GM23338 (cell line): Measurements from ENCODE around the gene ADAMTSL4. TPM values are rescaled to one million over a fixed set of nuclear protein-coding genes. Genes with fewer than 3 reads are reported as not detected.

Source experiments
- ATAC-seq: fragments of 200-7000 bp; cut with Tn5 transposase; 3 replicates; pipeline ENCODE4 v1.9.1; 2020
- DNase-seq: peaks from one replicate; pipeline ENCODE4 v3.0.0-alpha.2; 2015; ENCODE audit warnings: low spot score
- H2AFZ ChIP-seq: fragments of 200-600 bp; sonication (generic); 2 replicates; pipeline ENCODE4 v1.8.0; 2016; ENCODE audit warnings: antibody characterized with exemption, mild to moderate bottlenecking, moderate library complexity
- H3F3A ChIP-seq: fragments of 200-600 bp; sonication (generic); replicated peaks from 2 replicates; pipeline ENCODE4 v1.8.0; 2017; ENCODE audit warnings: antibody characterized with exemption, mixed run types, low read depth
- H3K27ac ChIP-seq: fragments of 200-600 bp; sonication (generic); 2 replicates; pipeline ENCODE4 v1.6.1; 2016; ENCODE audit warnings: low read depth
- H3K27me3 ChIP-seq: fragments of 200-600 bp; sonication (generic); 2 replicates; pipeline ENCODE4 v1.8.0; 2016; ENCODE audit warnings: mild to moderate bottlenecking, mixed run types, moderate library complexity; ENCODE audit not compliant: insufficient read depth
- H3K36me3 ChIP-seq: fragments of 200-600 bp; sonication (generic); 2 replicates; pipeline ENCODE4 v1.8.0; 2016; ENCODE audit warnings: mild to moderate bottlenecking; ENCODE audit not compliant: insufficient read depth
- H3K4me1 ChIP-seq: fragments of 200-600 bp; sonication (generic); 2 replicates; pipeline ENCODE4 v1.8.0; 2016; ENCODE audit warnings: mild to moderate bottlenecking, moderate library complexity; ENCODE audit not compliant: insufficient read depth
- H3K4me2 ChIP-seq: fragments of 200-600 bp; sonication (generic); 2 replicates; pipeline ENCODE4 v1.7.1; 2017; ENCODE audit warnings: mixed run types
- H3K4me3 ChIP-seq: fragments of 200-600 bp; sonication (generic); 2 replicates; pipeline ENCODE4 v1.6.1; 2016; ENCODE audit warnings: mixed run types
- H3K79me2 ChIP-seq: fragments of 200-600 bp; sonication (generic); replicated peaks from 2 replicates; pipeline ENCODE4 v1.8.0; 2017; ENCODE audit warnings: mild to moderate bottlenecking; ENCODE audit not compliant: insufficient read depth
- H3K9me2 ChIP-seq: fragments of 200-600 bp; sonication (generic); 2 replicates; pipeline ENCODE4 v1.8.0; 2017; ENCODE audit not compliant: insufficient read depth
- H4K20me1 ChIP-seq: fragments of 200-600 bp; sonication (generic); replicated peaks from 2 replicates; pipeline ENCODE4 v1.8.0; 2017; ENCODE audit warnings: mild to moderate bottlenecking; ENCODE audit not compliant: insufficient read depth
- H3K27ac Mint-ChIP-seq: 2 replicates; pipeline ENCODE4 v1.8.0; 2020; ENCODE audit warnings: inconsistent platforms, mild to moderate bottlenecking, moderate library complexity, mixed read lengths
- H3K27me3 Mint-ChIP-seq: 3 replicates; pipeline ENCODE4 v1.8.0; 2022; ENCODE audit warnings: low read depth, mild to moderate bottlenecking, moderate library complexity, mixed read lengths, inconsistent platforms; ENCODE audit not compliant: insufficient read depth, poor library complexity
- H3K36me3 Mint-ChIP-seq: 3 replicates; pipeline ENCODE4 v1.8.0; 2021; ENCODE audit warnings: low read depth, mild to moderate bottlenecking, inconsistent platforms, moderate library complexity, mixed read lengths
- H3K4me1 Mint-ChIP-seq: 3 replicates; pipeline ENCODE4 v1.8.0; 2020; ENCODE audit warnings: mild to moderate bottlenecking, inconsistent platforms, mixed read lengths
- H3K4me3 Mint-ChIP-seq: 3 replicates; pipeline ENCODE4 v1.8.0; 2021; ENCODE audit warnings: moderate library complexity, mild to moderate bottlenecking, inconsistent platforms, mixed read lengths
- H3K9me3 Mint-ChIP-seq: 3 replicates; pipeline ENCODE4 v1.8.0; 2020; ENCODE audit warnings: moderate library complexity, mild to moderate bottlenecking, inconsistent platforms, mixed read lengths
- CREB1 ChIP-seq: fragments of 250-450 bp; sonication (Bioruptor Pico); IDR thresholded peaks from 2 replicates; pipeline ENCODE4 v1.5.0; 2020; ENCODE audit warnings: low read depth, mild to moderate bottlenecking, moderate library complexity
- CTCF ChIP-seq, 2 experiments: fragments of 200-600 bp in 1 of 2; sonication (generic) in 1 of 2; conservative IDR thresholded peaks; 2 replicates each; pipeline versions ENCODE4 v1.5.1 to v1.6.1; 2016 to 2017; ENCODE audit warnings: antibody characterized with exemption in 2 of 2, low read depth in 2 of 2, mild to moderate bottlenecking in 2 of 2, moderate library complexity in 1 of 2
- EZH2 ChIP-seq: fragments of 200-600 bp; sonication (generic); IDR thresholded peaks from one replicate; pipeline ENCODE4 v1.8.0; 2017; ENCODE audit warnings: antibody characterized with exemption, mild to moderate bottlenecking, low read depth; ENCODE audit not compliant: unreplicated experiment
- JUNB ChIP-seq: IDR thresholded peaks from one replicate; pipeline ENCODE4 v1.6.1; 2016; ENCODE audit warnings: antibody characterized with exemption; ENCODE audit not compliant: unreplicated experiment
- NANOG ChIP-seq: IDR thresholded peaks from 2 replicates; pipeline ENCODE4 v1.6.1; 2016; ENCODE audit warnings: antibody characterized with exemption, borderline replicate concordance
- REST ChIP-seq: IDR thresholded peaks from one replicate; pipeline ENCODE4 v1.6.1; 2018; ENCODE audit warnings: antibody characterized with exemption; ENCODE audit not compliant: unreplicated experiment
- STAT1 ChIP-seq: IDR thresholded peaks from one replicate; pipeline ENCODE4 v1.6.1; 2016; ENCODE audit warnings: antibody characterized with exemption; ENCODE audit not compliant: unreplicated experiment
- ZNF114 ChIP-seq: fragments of 250-450 bp; sonication (Bioruptor Pico); IDR thresholded peaks from 2 replicates; pipeline ENCODE4 v1.5.0; 2020; ENCODE audit warnings: mild to moderate bottlenecking, moderate library complexity
- polyA plus RNA-seq: library from polyadenylated mRNA; unstranded; fragments of >200 nt; fragmentation: Nextera tagmentation; extraction: Ambion mirVana; gene quantifications from 2 replicates; pipeline ENCODE4 v1.2.1, GENCODE V29; 2016
- total RNA-seq: library from RNA; depleted of rRNA; stranded (reverse); fragments of >200 nt; shearing (Covaris generic); gene quantifications from 2 replicates; pipeline ENCODE4 v1.2.3, GENCODE V29; 2014

ADAMTSL4 gene
- total and polyA plus RNA-seq, 2 experiments from 2014 or later: 5.3 to 5.8 TPM

- TF ChIP-seq REST: no peak
These were observed 13.5 kb downstream of the ADAMTSL4 start (continued) for GRCh38 chr1:150562446-150563339.

GRCh38 chr1:150563340-150564038 is 14.3 kb downstream of the ADAMTSL4 start:
- TF ChIP-seq JUNB: no peak
- no peaks in the 10 kb centered on the region for H3K36me3 ChIP-seq
- H3K4me1 ChIP-seq: peaks cover 41% of the 10 kb centered on the region
- no peak overlapping the region for H2AFZ ChIP-seq
- Mint-ChIP-seq H3K27me3 (peaks cover 37% of the 10 kb centered on the region), H3K27ac (peak overlapping the region; percentile 98), H3K36me3 (no peaks in the 10 kb centered on the region), H3K4me3 (peak overlapping the region; percentile 86), H3K9me3 (no peaks in the 10 kb centered on the region), H3K4me1 (peaks cover 60% of the 10 kb centered on the region)
- H3K4me3 ChIP-seq: peak overlapping the region; percentile 79
- H3K79me2 ChIP-seq: peaks cover 35% of the 10 kb centered on the region
- ATAC-seq: no peak
- H3K27ac ChIP-seq: peak overlapping the region; percentile 100
- peak overlapping the region; percentile 97 for H3K4me2 ChIP-seq
- no peak for DNase-seq
- H3F3A ChIP-seq: peaks cover 10% of the 10 kb centered on the region
- no peaks in the 10 kb centered on the region for H4K20me1 ChIP-seq
- H3K27me3 ChIP-seq: no peaks in the 10 kb centered on the region
- H3K9me2 ChIP-seq: no peaks in the 10 kb centered on the region

- peaks cover 35% of the 10 kb centered on the region for H3K79me2 ChIP-seq
- Mint-ChIP-seq H3K4me3 (no peak overlapping the region; the same call in 2 of the 3 replicates), H3K9me3 (no peaks in the 10 kb centered on the region), H3K4me1 (peaks cover 68% of the 10 kb centered on the region), H3K27ac (peak overlapping the region; percentile 98; the same call in 1 of the 2 replicates), H3K27me3 (peaks cover 44% of the 10 kb centered on the region), H3K36me3 (peaks cover under 1% of the 10 kb centered on the region; the same call in 2 of the 3 replicates)
- no peak for DNase-seq
- no peak for ATAC-seq
- H3K27ac ChIP-seq: peak overlapping the region; percentile 100
- H3K36me3 ChIP-seq: no peaks in the 10 kb centered on the region
- H4K20me1 ChIP-seq: no peaks in the 10 kb centered on the region
- peaks cover 16% of the 10 kb centered on the region for H3F3A ChIP-seq
- peaks cover 49% of the 10 kb centered on the region for H3K4me1 ChIP-seq
- no peak overlapping the region for H3K4me3 ChIP-seq
- H3K4me2 ChIP-seq: peak overlapping the region; percentile 97
- H2AFZ ChIP-seq: no peak overlapping the region
- H3K9me2 ChIP-seq: no peaks in the 10 kb centered on the region
- H3K27me3 ChIP-seq: no peaks in the 10 kb centered on the region
- no peak for TF ChIP-seq JUNB
- TF ChIP-seq CTCF (conservative IDR thresholded peaks at IDR 0.05; ENCODE audit: low read depth in 2 of 2): no peak
- no peak for TF ChIP-seq CREB1 (CRISPR knock-in tag)
- TF ChIP-seq ZNF114 (CRISPR knock-in tag): no peak
- TF ChIP-seq STAT1: no peak
- no peak for TF ChIP-seq EZH2
- TF ChIP-seq REST: no peak
- no peak for TF ChIP-seq NANOG
These were observed 15.1 kb downstream of the ADAMTSL4 start for GRCh38 chr1:150564051-150564991.
